BE2C (cell line): ENCODE measurements around the gene PPIL6.

ENCODE experiments used
- DNase-seq: peaks from one replicate; pipeline ENCODE4 v3.0.0-alpha.2; 2020
- H3K27me3 ChIP-seq: fragments of 250-450 bp; sonication (Bioruptor Pico); 2 replicates; pipeline ENCODE4 v1.5.1; 2020; ENCODE audit warnings: mild to moderate bottlenecking
- H3K36me3 ChIP-seq: fragments of 250-450 bp; sonication (Bioruptor Pico); 2 replicates; pipeline ENCODE4 v1.5.1; 2020; ENCODE audit warnings: mild to moderate bottlenecking
- H3K4me1 ChIP-seq: fragments of 250-450 bp; sonication (Bioruptor Pico); 2 replicates; pipeline ENCODE4 v1.5.1; 2020
- H3K4me3 ChIP-seq: 2 replicates; pipeline ENCODE4 v1.5.1; 2011; ENCODE audit warnings: low read depth, low read length
- H3K9me3 ChIP-seq: fragments of 250-450 bp; sonication (Bioruptor Pico); 2 replicates; pipeline ENCODE4 v1.5.1; 2020
- CTCF ChIP-seq: IDR thresholded peaks from 2 replicates; pipeline ENCODE4 v1.5.1; 2012; ENCODE audit warnings: mild to moderate bottlenecking, low read depth, low read length

Gene PPIL6

GRCh38 chr6:109442393-109442924 lies 2.0 kb upstream of the PPIL6 start:
- Histone ChIP-seq H3K4me1 (no peaks in the 10 kb centered on the region; the same call in 1 of the 2 replicates), H3K9me3 (no peaks in the 10 kb centered on the region), H3K27me3 (no peaks in the 10 kb centered on the region; the same call in 1 of the 2 replicates), H3K4me3 (no peak overlapping the region), H3K36me3 (peaks cover 40% of the 10 kb centered on the region)
- no peak for TF ChIP-seq CTCF
- DNase-seq = no peak

GRCh38 chr6:109441069-109441816 lies 815 bp upstream of the PPIL6 start:
- H3K36me3 ChIP-seq = peaks cover 31% of the 10 kb centered on the region
- H3K4me3 ChIP-seq = peak overlapping the region; percentile 92
- H3K9me3 ChIP-seq = no peaks in the 10 kb centered on the region
- no peaks in the 10 kb centered on the region; the same call in 1 of the 2 replicates for H3K4me1 ChIP-seq
- no peaks in the 10 kb centered on the region; the same call in 1 of the 2 replicates for H3K27me3 ChIP-seq
- TF ChIP-seq CTCF = peak; percentile 28
- peak; percentile 56 for DNase-seq

GRCh38 chr6:109436041-109436440 lies 4.4 kb downstream of the PPIL6 start:
- Histone ChIP-seq H3K9me3 (no peaks in the 10 kb centered on the region), H3K4me1 (no peaks in the 10 kb centered on the region), H3K36me3 (no peaks in the 10 kb centered on the region), H3K27me3 (no peaks in the 10 kb centered on the region), H3K4me3 (no peak overlapping the region)
- TF ChIP-seq CTCF = no peak
- no peak for DNase-seq

- no peaks in the 10 kb centered on the region for H3K27me3 ChIP-seq
- TF ChIP-seq CTCF = no peak
- no peaks in the 10 kb centered on the region for H3K9me3 ChIP-seq
- H3K4me1 ChIP-seq = no peaks in the 10 kb centered on the region
- no peak for DNase-seq
- no peak overlapping the region for H3K4me3 ChIP-seq
- H3K36me3 ChIP-seq = no peaks in the 10 kb centered on the region
Measured at GRCh38 chr6:109434456-109434855, 6.0 kb downstream of the PPIL6 start.

- DNase-seq = no peak
- Histone ChIP-seq H3K36me3 (no peaks in the 10 kb centered on the region), H3K27me3 (no peaks in the 10 kb centered on the region), H3K4me3 (no peak overlapping the region), H3K4me1 (peaks cover 6% of the 10 kb centered on the region; the same call in 1 of the 2 replicates), H3K9me3 (no peaks in the 10 kb centered on the region)
- TF ChIP-seq CTCF = no peak
Measured at GRCh38 chr6:109429496-109429895, 10.9 kb downstream of the PPIL6 start.

- H3K9me3 ChIP-seq = no peaks in the 10 kb centered on the region
- H3K4me1 ChIP-seq = peaks cover 11% of the 10 kb centered on the region; the same call in 1 of the 2 replicates
- no peaks in the 10 kb centered on the region for H3K36me3 ChIP-seq
- H3K4me3 ChIP-seq = no peak overlapping the region
- DNase-seq = no peak
- TF ChIP-seq CTCF = no peak
- H3K27me3 ChIP-seq = no peaks in the 10 kb centered on the region
Measured at GRCh38 chr6:109428889-109429477, 11.4 kb downstream of the PPIL6 start.
